Naive thymus-derived CD4-positive, alpha-beta T cell (primary cell): Measurements from ENCODE around the gene SLC25A41. TPM values are rescaled to one million over a fixed set of nuclear protein-coding genes. Genes with fewer than 3 reads are reported as not detected.

Experiments used
- microRNA-seq: library from miRNA; unstranded; fragments of <30 nt; microRNA quantifications from one replicate; pipeline ENCODE4 v1.2.0, GENCODE V29; 2022; ENCODE audit warnings: borderline microRNAs expressed
- polyA plus RNA-seq, 2 donors: library from polyadenylated mRNA; unstranded; fragments of 300-500 nt; fragmentation: Illumina TruSeq; gene quantifications; one replicate each; pipeline ENCODE4 v1.2.3, GENCODE V29; 2021
- total RNA-seq, 6 experiments: library from RNA in 5 of 6; stranded (reverse) in 5 of 6; gene quantifications; 1 replicate in 5 of 6; 2 replicates in 1 of 6; pipeline ENCODE4 v1.2.3 and lab custom pipeline; 2021 to 2026

Gene SLC25A41
- total and polyA plus RNA-seq, 7 experiments from 2014 or later, result 0.32 TPM; not detected in 6

Small RNAs within 50 kb of the gene (microRNA-seq; reads per million reads assigned to microRNA genes)
- gene MIR3940 (not detected), gene MIR6790 (not detected), gene MIR6885 (not detected)

Other genes with a start within 250 kb of the SLC25A41 start
- 10 to 100 TPM; 33.3 to 47.5 (median 39.0) TPM for gene MLLT1, start 153.8 kb downstream of the SLC25A41 start, total RNA-seq
- 1 to 10 TPM in 1 of 2 donors, under 1 TPM in 1; 0.57 to 1.8 TPM for gene MLLT1, start 153.8 kb downstream of the SLC25A41 start, polyA plus RNA-seq
- 1 to 10 TPM in 2 of 5 experiments, under 1 TPM in 3; 0.65 to 2.9 (median 0.87) TPM for gene ACER1, start 100.2 kb downstream of the SLC25A41 start, total RNA-seq
- gene ACER1, start 100.2 kb downstream of the SLC25A41 start, polyA plus RNA-seq, result 1 to 10 TPM; 1.1 to 3.9 TPM
- 100 to 1,000 TPM in 1 of 5 experiments, 10 to 100 TPM in 4; 53.2 to 129 (median 75.9) TPM for gene CLPP, start 72.2 kb downstream of the SLC25A41 start, total RNA-seq
- gene CLPP, start 72.2 kb downstream of the SLC25A41 start, polyA plus RNA-seq, result 100 to 1,000 TPM; 156 to 196 TPM
- 10 to 100 TPM; 33.6 to 90.1 (median 72.9) TPM for gene ALKBH7, start 61.0 kb downstream of the SLC25A41 start, total RNA-seq
- gene ALKBH7, start 61.0 kb downstream of the SLC25A41 start, polyA plus RNA-seq, result 100 to 1,000 TPM; 129 to 142 TPM
- 1 to 10 TPM; 1.8 to 4.0 (median 2.8) TPM for gene PSPN, start 57.8 kb downstream of the SLC25A41 start, total RNA-seq
- under 1 TPM; 0.60 to 0.91 TPM for gene PSPN, start 57.8 kb downstream of the SLC25A41 start, polyA plus RNA-seq
- gene GTF2F1, start 40.6 kb downstream of the SLC25A41 start, total RNA-seq, result 10 to 100 TPM; 51.5 to 71.6 (median 61.3) TPM
- gene GTF2F1, start 40.6 kb downstream of the SLC25A41 start, polyA plus RNA-seq, result 10 to 100 TPM; 17.9 to 33.3 TPM
- gene KHSRP, start 9.0 kb downstream of the SLC25A41 start, total RNA-seq, result 100 to 1,000 TPM; 142 to 276 (median 152) TPM
- 10 to 100 TPM; 12.5 to 20.9 TPM for gene KHSRP, start 9.0 kb downstream of the SLC25A41 start, polyA plus RNA-seq
- gene SLC25A23, start 26.0 kb upstream of the SLC25A41 start, total RNA-seq, result 10 to 100 TPM in 4 of 5 experiments, 1 to 10 TPM in 1; 9.0 to 31.3 (median 22.0) TPM
- gene SLC25A23, start 26.0 kb upstream of the SLC25A41 start, polyA plus RNA-seq, result 10 to 100 TPM; 18.8 to 35.0 TPM
- 1 to 10 TPM in 4 of 5 experiments, under 1 TPM in 1; 0.44 to 8.6 (median 5.7) TPM for gene CRB3, start 30.5 kb upstream of the SLC25A41 start, total RNA-seq
- 10 to 100 TPM in 1 of 2 donors, 1 to 10 TPM in 1; 6.5 to 10.1 TPM for gene CRB3, start 30.5 kb upstream of the SLC25A41 start, polyA plus RNA-seq
- 100 to 1,000 TPM; 106 to 142 (median 118) TPM for gene DENND1C, start 48.0 kb upstream of the SLC25A41 start, total RNA-seq
- gene DENND1C, start 48.0 kb upstream of the SLC25A41 start, polyA plus RNA-seq, result 100 to 1,000 TPM in 1 of 2 donors, 10 to 100 TPM in 1; 57.3 to 142 TPM
- 1 to 10 TPM; 1.5 to 7.6 (median 2.6) TPM for gene TUBB4A, start 68.5 kb upstream of the SLC25A41 start, total RNA-seq
- gene TUBB4A, start 68.5 kb upstream of the SLC25A41 start, polyA plus RNA-seq, result 1 to 10 TPM; 1.5 to 4.5 TPM
- 1 to 10 TPM in 3 of 5 experiments, under 1 TPM in 1, not detected in 1; 0.38 to 3.9 (median 3.0) TPM for gene TNFSF9, start 97.3 kb upstream of the SLC25A41 start, total RNA-seq
- not detected for gene TNFSF9, start 97.3 kb upstream of the SLC25A41 start, polyA plus RNA-seq
- 10 to 100 TPM in 1 of 5 experiments, 1 to 10 TPM in 1, not detected in 3; 1.2 to 39.6 TPM for gene CD70, start 157.4 kb upstream of the SLC25A41 start, total RNA-seq
- not detected for gene CD70, start 157.4 kb upstream of the SLC25A41 start, polyA plus RNA-seq
- gene TNFSF14, start 236.4 kb upstream of the SLC25A41 start, total RNA-seq, result 10 to 100 TPM in 1 of 5 experiments, 1 to 10 TPM in 4; 1.0 to 20.5 (median 1.8) TPM
- gene TNFSF14, start 236.4 kb upstream of the SLC25A41 start, polyA plus RNA-seq, result 1 to 10 TPM; 1.3 to 1.9 TPM